Adrenal gland (tissue), 5 donors: ENCODE data around the gene NIN.

Source experiments
- CTCF ChIP-seq, 6 experiments: fragments of 450-650 bp in 4 of 6; fragments of 200-600 bp in 2 of 6; sonication (generic) in 1 of 6; IDR thresholded peaks; 1 replicate in 5 of 6; 2 replicates in 1 of 6; pipeline versions ENCODE4 v1.5.1 to v1.8.0; 2016 to 2021; ENCODE audit warnings: antibody characterized with exemption in 6 of 6, mild to moderate bottlenecking in 2 of 6, moderate library complexity in 1 of 6
- POLR2A ChIP-seq, 2 donors: fragments of 450-650 bp; IDR thresholded peaks; one replicate each; pipeline ENCODE4 v1.6.1; 2017; ENCODE audit warnings: antibody characterized with exemption in 2 of 2, mild to moderate bottlenecking in 2 of 2, moderate library complexity in 1 of 2
- donor health status: DM: no; HTN: no; CAD: no.

- TF ChIP-seq CTCF (IDR thresholded peaks at IDR 0.05) (no peak), POLR2A (IDR thresholded peaks at IDR 0.05) (no peak)
Observed at GRCh38 chr14:50762931-50763300, 68.0 kb downstream of the NIN start.
